Osteoblast (primary cell): ENCODE data around the gene TEX35. TPM values are rescaled to one million over a fixed set of nuclear protein-coding genes. Genes with fewer than 3 reads are reported as not detected.

Experiments
- DNase-seq: peaks from one replicate; pipeline ENCODE4 v3.0.0; 2011; ENCODE audit warnings: low spot score, mixed read lengths; ENCODE audit not compliant: insufficient read length; ENCODE audit errors: missing footprints
- H2AFZ ChIP-seq: 2 replicates; pipeline ENCODE4 v1.6.0; 2011; ENCODE audit warnings: mild to moderate bottlenecking, low read length
- H3K27ac ChIP-seq: 2 replicates; pipeline ENCODE4 v1.5.1; 2011; ENCODE audit warnings: mild to moderate bottlenecking, low read depth, low read length, moderate library complexity
- H3K27me3 ChIP-seq: 2 replicates; pipeline ENCODE4 v1.6.0; 2012; ENCODE audit warnings: mild to moderate bottlenecking, control low read depth, inconsistent platforms, low read length, moderate library complexity; ENCODE audit not compliant: insufficient read depth
- H3K36me3 ChIP-seq: 2 replicates; pipeline ENCODE4 v1.5.1; 2011; ENCODE audit warnings: mild to moderate bottlenecking, low read length, control low read depth, moderate library complexity; ENCODE audit not compliant: insufficient read depth
- H3K4me1 ChIP-seq: 2 replicates; pipeline ENCODE4 v1.5.1; 2011; ENCODE audit warnings: mild to moderate bottlenecking, low read length, control low read depth, moderate library complexity; ENCODE audit not compliant: insufficient read depth
- H3K4me2 ChIP-seq: 2 replicates; pipeline ENCODE4 v1.6.0; 2011; ENCODE audit warnings: mild to moderate bottlenecking, low read length; ENCODE audit not compliant: insufficient read depth
- H3K4me3 ChIP-seq: fragments of 200-600 bp; sonication (generic); 3 replicates; pipeline ENCODE4 v1.5.1; 2012; ENCODE audit warnings: mild to moderate bottlenecking, low read length, inconsistent platforms; ENCODE audit not compliant: insufficient read depth
- H3K79me2 ChIP-seq: 2 replicates; pipeline ENCODE4 v1.6.0; 2012; ENCODE audit warnings: mild to moderate bottlenecking, low read length, control low read depth, inconsistent platforms; ENCODE audit not compliant: insufficient read depth
- H3K9me3 ChIP-seq: 2 replicates; pipeline ENCODE4 v1.5.1; 2011; ENCODE audit warnings: low read depth, low read length, control low read depth
- H4K20me1 ChIP-seq: 2 replicates; pipeline ENCODE4 v1.6.0; 2012; ENCODE audit warnings: mild to moderate bottlenecking, low read length, control low read depth; ENCODE audit not compliant: insufficient read depth
- total RNA-seq: library from RNA; depleted of rRNA; stranded (reverse); fragments of >200 nt; gene quantifications from 2 replicates; pipeline ENCODE4 v1.2.3, GENCODE V29; 2012
- TF ChIP-seq, protein P1 (sequence below): IDR thresholded peaks from 2 replicates; pipeline ENCODE4 v1.5.1; 2011; ENCODE audit warnings: mild to moderate bottlenecking, low read depth, low read length, moderate library complexity; ENCODE audit errors: extremely low read depth

Gene TEX35
- total RNA-seq, 1 donor, result not detected

DNA sequence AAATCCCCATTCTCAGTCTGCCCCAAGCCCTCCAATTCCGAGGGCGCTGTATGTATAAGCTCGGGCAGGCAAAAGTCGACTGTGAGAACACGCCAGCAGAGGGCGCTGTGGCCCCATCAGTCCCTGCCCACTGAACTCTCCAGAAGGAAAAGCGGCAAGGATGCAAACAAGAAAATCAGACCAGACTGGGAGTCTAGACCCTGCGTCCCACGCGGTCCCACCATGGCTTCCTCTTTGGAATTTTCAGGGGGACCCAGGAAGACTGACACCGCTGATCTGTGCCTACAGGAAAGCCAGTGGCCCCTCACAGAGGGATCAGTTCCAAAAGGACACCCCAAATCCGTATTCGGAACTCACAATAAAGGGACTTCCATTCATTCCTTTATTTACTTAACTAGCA is 19.5 kb downstream of the TEX35 start:
- Histone ChIP-seq H4K20me1 (no peaks in the 10 kb centered on the region), H2AFZ (peak overlapping the region; percentile 89), H3K4me1 (peaks cover 13% of the 10 kb centered on the region), H3K4me2 (peak overlapping the region; percentile 74), H3K36me3 (no peaks in the 10 kb centered on the region), H3K4me3 (peak overlapping the region; percentile 46), H3K9me3 (no peaks in the 10 kb centered on the region), H3K27ac (no peak overlapping the region), H3K27me3 (no peaks in the 10 kb centered on the region), H3K79me2 (no peaks in the 10 kb centered on the region)
- TF ChIP-seq, protein P1, sequence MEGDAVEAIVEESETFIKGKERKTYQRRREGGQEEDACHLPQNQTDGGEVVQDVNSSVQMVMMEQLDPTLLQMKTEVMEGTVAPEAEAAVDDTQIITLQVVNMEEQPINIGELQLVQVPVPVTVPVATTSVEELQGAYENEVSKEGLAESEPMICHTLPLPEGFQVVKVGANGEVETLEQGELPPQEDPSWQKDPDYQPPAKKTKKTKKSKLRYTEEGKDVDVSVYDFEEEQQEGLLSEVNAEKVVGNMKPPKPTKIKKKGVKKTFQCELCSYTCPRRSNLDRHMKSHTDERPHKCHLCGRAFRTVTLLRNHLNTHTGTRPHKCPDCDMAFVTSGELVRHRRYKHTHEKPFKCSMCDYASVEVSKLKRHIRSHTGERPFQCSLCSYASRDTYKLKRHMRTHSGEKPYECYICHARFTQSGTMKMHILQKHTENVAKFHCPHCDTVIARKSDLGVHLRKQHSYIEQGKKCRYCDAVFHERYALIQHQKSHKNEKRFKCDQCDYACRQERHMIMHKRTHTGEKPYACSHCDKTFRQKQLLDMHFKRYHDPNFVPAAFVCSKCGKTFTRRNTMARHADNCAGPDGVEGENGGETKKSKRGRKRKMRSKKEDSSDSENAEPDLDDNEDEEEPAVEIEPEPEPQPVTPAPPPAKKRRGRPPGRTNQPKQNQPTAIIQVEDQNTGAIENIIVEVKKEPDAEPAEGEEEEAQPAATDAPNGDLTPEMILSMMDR, result peak; percentile 90
- DNase-seq, result peak; percentile 94

DNA sequence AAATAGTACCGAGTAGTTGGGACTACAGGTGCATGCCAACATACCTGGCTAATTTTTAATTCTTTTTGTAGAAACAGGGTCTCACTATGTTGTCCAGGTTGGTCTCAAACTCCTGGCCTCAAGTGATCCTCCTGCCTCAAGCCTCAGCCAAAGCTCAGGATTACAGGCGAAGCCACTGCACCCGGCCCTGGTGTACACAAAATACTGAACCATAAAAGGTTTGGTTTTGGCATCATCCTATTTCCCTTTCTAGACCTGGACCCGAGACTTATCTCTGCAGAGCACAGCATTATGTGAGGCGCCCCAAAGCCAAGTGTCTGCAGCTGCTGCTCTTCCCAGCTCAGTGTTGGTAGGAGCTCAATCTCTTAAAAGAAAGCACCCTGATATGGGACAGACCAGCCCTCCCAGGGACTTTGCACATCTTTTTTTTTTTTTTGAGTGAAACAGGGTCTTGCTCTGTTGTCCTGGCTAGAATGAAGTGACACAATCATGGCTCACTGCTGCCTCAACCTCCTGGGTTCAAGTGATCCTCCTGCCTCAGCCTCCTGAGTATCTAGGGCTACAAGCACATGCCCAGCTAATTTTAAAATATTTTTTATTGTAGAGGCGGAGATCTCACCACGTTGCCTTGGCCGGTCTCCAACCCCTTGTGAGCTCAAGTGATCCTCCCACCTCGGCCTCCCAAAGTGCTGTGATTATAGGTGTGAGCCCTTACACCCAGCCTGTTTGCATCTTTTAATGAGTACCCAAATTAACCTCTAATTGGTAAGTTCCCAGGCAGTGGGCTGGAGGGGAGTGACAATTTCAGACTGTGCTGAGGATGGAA is 20.4 kb downstream of the TEX35 start:
- DNase-seq, result no peak
- Histone ChIP-seq H3K4me2 (no peak overlapping the region), H3K36me3 (no peaks in the 10 kb centered on the region), H3K9me3 (no peaks in the 10 kb centered on the region), H3K4me1 (peaks cover 22% of the 10 kb centered on the region), H3K4me3 (no peak overlapping the region), H4K20me1 (no peaks in the 10 kb centered on the region), H3K27me3 (no peaks in the 10 kb centered on the region), H3K27ac (no peak overlapping the region), H3K79me2 (no peaks in the 10 kb centered on the region), H2AFZ (no peak overlapping the region)
- TF ChIP-seq, protein P1, result no peak

DNA sequence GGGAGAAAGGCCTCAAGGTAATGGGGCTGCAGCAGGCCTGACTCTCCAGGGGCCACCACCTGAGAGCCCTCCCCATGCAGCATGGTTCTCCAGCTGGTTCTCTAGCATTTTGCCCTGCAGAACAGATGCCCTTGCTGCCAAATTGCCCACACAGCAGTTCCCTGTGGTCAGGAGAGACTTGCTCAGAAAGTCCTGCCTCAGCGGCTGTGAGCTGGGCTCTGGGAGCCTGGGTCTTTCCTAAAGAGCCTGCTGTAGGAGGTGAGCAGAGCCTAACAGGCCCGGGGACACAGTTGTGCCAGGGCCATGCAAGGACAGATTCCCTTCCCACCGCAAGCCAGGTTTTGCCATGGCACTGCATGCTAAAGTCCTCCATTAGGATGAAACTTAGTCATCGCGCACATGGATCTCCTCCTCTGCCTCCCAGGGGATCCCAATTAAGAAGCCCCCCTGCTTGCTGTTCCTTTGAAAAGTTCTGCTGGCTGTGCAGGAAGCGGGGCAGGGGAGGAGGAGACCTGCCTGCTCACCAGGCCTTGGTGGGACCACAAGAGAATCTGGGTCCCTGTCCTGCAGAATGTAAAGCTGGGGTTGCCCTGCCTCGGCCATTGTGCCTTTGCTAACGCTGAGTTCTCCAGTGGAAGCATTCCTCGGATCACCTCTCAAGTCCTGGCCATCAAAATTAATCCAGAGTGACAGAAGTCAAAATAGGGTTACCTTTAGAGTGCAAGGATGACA is 21.4 kb downstream of the TEX35 start:
- Histone ChIP-seq H3K79me2 (no peaks in the 10 kb centered on the region), H3K27ac (no peak overlapping the region), H3K4me3 (no peak overlapping the region), H3K36me3 (no peaks in the 10 kb centered on the region), H3K27me3 (no peaks in the 10 kb centered on the region), H3K4me2 (no peak overlapping the region), H3K9me3 (no peaks in the 10 kb centered on the region), H4K20me1 (no peaks in the 10 kb centered on the region), H2AFZ (no peak overlapping the region), H3K4me1 (peaks cover 32% of the 10 kb centered on the region)
- no peak for DNase-seq
- TF ChIP-seq, protein P1, result no peak

DNA sequence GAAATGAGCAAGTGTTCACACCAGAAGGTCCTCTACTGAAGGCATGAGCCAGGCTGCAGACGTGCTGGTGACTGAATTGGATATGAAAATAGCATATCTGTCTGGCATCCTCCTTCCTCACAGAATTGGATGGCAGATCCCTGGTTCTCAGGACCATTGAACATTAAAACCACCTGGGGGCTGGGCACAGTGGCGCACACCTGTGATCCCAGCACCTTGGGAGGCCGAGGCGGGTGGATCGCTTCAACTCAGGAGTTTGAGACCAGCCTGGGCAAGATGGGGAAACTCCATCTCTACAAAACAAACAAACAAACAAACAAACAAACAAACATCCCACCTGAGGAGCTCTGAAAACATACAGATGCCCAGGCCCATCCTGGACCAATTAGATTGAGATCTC is 23.4 kb downstream of the TEX35 start:
- H3K4me2 ChIP-seq, result peak overlapping the region; percentile 65
- DNase-seq, result no peak
- H3K27ac ChIP-seq, result peak overlapping the region; percentile 78

More for the DNA sequence above, 23.4 kb downstream of the TEX35 start:
- Histone ChIP-seq H3K4me3 (no peak overlapping the region), H4K20me1 (no peaks in the 10 kb centered on the region), H3K36me3 (no peaks in the 10 kb centered on the region), H3K27me3 (no peaks in the 10 kb centered on the region), H3K79me2 (no peaks in the 10 kb centered on the region), H2AFZ (no peak overlapping the region), H3K4me1 (peaks cover 45% of the 10 kb centered on the region), H3K9me3 (no peaks in the 10 kb centered on the region)
- TF ChIP-seq, protein P1, result no peak
